BJ (cell line): ENCODE measurements around the gene CXCR5. TPM values are rescaled to one million over a fixed set of nuclear protein-coding genes. Genes with fewer than 3 reads are reported as not detected.

Source experiments
- CTCF ChIA-PET: fragments of 350-600 bp; formaldehyde crosslinking; extraction: SDS; loops from one replicate; lab custom pipeline; 2021; ENCODE audit warnings: antibody characterized with exemption, inconsistent platforms; lab: Yijun Ruan, JAX
- POLR2A ChIA-PET: fragments of 300-600 bp; sonication (Branson Sonifier 250); formaldehyde crosslinking; extraction: SDS; loops from one replicate; lab custom pipeline; 2021; ENCODE audit warnings: antibody characterized with exemption; lab: Charles Lee
- DNase-seq: peaks from one replicate; pipeline ENCODE4 v3.0.0-alpha.2; 2011; ENCODE audit warnings: low read depth
- H3K27me3 ChIP-seq: 2 replicates; pipeline ENCODE4 v1.6.0; 2011; ENCODE audit warnings: low read length; ENCODE audit not compliant: control insufficient read depth, insufficient read depth
- H3K36me3 ChIP-seq: 2 replicates; pipeline ENCODE4 v1.5.1; 2011; ENCODE audit warnings: low read length; ENCODE audit not compliant: control insufficient read depth, insufficient read depth
- H3K4me3 ChIP-seq: 2 replicates; pipeline ENCODE4 v1.5.1; 2011; ENCODE audit warnings: low read depth, mild to moderate bottlenecking, control low read depth, low read length
- CTCF ChIP-seq: IDR thresholded peaks from 2 replicates; pipeline ENCODE4 v1.5.1; 2011; ENCODE audit warnings: low read depth, mild to moderate bottlenecking, control low read depth, inconsistent platforms, low read length, moderate library complexity; ENCODE audit not compliant: insufficient read depth
- polyA plus RNA-seq: library from polyadenylated mRNA; depleted of rRNA; stranded (reverse); fragments of >200 nt; gene quantifications from 2 replicates; pipeline ENCODE4 v1.2.3, GENCODE V29; 2011

The CXCR5 gene
- polyA plus RNA-seq, 1 experiment, result not detected

GRCh38 chr11:118873804-118874203, 9.9 kb upstream of the CXCR5 start:
- Histone ChIP-seq H3K27me3 (no peaks in the 10 kb centered on the region), H3K4me3 (no peak overlapping the region), H3K36me3 (no peaks in the 10 kb centered on the region)
- ChIA-PET POLR2A (no interaction called here), CTCF (no interaction called here)
- DNase-seq, result no peak
- TF ChIP-seq CTCF, result no peak

GRCh38 chr11:118876286-118876685, 7.4 kb upstream of the CXCR5 start:
- ChIA-PET POLR2A (interaction anchor here (0.5 kb wide), 1 partner anchor 40 kb away, joined by 3 read pairs; no protein-coding TSS in a partner anchor), CTCF (no interaction called here)
- no peak overlapping the region for H3K4me3 ChIP-seq
- no peak for TF ChIP-seq CTCF
- H3K27me3 ChIP-seq, result no peaks in the 10 kb centered on the region
- no peak for DNase-seq
- no peaks in the 10 kb centered on the region for H3K36me3 ChIP-seq

GRCh38 chr11:118877487-118878162, 6.1 kb upstream of the CXCR5 start:
- Histone ChIP-seq H3K4me3 (no peak overlapping the region), H3K27me3 (no peaks in the 10 kb centered on the region), H3K36me3 (no peaks in the 10 kb centered on the region)
- POLR2A ChIA-PET, result interaction anchor here (0.6 kb wide), 1 partner anchor 9 kb away, joined by 3 read pairs; no protein-coding TSS in a partner anchor
- no peak for TF ChIP-seq CTCF
- CTCF ChIA-PET, result interaction anchor here (0.6 kb wide), 2 partner anchors 48 to 139 kb away, joined by 3 read pairs; partner anchors contain the start of gene BCL9L
- no peak for DNase-seq

GRCh38 chr11:118878163-118878563, 5.5 kb upstream of the CXCR5 start:
- no peak for DNase-seq
- Histone ChIP-seq H3K27me3 (no peaks in the 10 kb centered on the region), H3K4me3 (no peak overlapping the region), H3K36me3 (no peaks in the 10 kb centered on the region)
- CTCF ChIA-PET, result interaction anchor here (0.6 kb wide), 2 partner anchors 47 to 140 kb away, joined by 3 read pairs; partner anchors contain the start of gene BCL9L
- TF ChIP-seq CTCF, result no peak
- POLR2A ChIA-PET, result no interaction called here

- CTCF ChIA-PET, result no interaction called here
- no peak for DNase-seq
- no peak for TF ChIP-seq CTCF
- POLR2A ChIA-PET, result no interaction called here
- no peaks in the 10 kb centered on the region for H3K36me3 ChIP-seq
- no peaks in the 10 kb centered on the region for H3K27me3 ChIP-seq
- H3K4me3 ChIP-seq, result no peak overlapping the region
These were observed 2.5 kb upstream of the CXCR5 start for GRCh38 chr11:118881228-118881627.
